Measurements from ENCODE around the gene MPIG6B.

DNA sequence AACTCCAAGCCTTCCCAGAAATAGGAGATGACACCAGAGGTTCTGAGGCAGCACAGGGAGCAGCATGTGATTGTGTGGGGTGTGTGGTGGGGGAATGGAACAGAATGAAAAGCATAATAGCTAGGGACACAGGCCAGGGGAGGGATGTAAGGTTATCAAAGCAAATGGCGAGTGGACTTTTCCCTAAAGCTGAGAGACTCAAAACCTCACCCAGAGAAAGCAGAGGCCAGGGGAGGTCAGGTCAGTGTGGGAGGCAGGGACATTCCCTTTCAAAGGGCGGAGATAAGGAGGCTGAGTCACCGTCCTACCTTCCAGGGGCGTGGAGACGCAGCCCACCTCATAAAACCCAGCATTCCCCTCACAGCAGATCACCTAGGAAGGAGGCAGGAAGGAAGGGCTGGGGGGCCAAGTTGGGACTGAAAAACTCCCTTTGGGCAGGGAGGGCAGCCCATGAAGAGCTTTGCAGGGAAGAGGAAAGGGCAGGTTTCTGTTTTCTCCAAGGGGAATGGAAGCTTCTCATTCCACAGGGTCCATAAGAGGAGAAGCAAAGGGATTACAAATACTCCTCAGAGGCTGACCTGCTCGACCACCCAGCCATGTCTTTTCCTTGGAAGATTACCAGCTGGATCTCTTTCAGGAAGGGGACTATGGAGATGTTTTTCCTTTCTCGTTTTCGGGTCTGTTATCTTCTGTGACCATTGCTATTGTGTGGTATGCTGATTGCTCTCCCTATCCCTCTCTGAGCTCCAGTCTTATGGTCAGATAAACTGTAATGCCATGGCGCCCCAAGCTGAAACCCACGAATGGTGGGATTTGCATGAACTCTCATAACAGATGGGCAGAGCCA lies 32.7 kb upstream of the MPIG6B start:
- TF ChIP-seq, protein P1, sequence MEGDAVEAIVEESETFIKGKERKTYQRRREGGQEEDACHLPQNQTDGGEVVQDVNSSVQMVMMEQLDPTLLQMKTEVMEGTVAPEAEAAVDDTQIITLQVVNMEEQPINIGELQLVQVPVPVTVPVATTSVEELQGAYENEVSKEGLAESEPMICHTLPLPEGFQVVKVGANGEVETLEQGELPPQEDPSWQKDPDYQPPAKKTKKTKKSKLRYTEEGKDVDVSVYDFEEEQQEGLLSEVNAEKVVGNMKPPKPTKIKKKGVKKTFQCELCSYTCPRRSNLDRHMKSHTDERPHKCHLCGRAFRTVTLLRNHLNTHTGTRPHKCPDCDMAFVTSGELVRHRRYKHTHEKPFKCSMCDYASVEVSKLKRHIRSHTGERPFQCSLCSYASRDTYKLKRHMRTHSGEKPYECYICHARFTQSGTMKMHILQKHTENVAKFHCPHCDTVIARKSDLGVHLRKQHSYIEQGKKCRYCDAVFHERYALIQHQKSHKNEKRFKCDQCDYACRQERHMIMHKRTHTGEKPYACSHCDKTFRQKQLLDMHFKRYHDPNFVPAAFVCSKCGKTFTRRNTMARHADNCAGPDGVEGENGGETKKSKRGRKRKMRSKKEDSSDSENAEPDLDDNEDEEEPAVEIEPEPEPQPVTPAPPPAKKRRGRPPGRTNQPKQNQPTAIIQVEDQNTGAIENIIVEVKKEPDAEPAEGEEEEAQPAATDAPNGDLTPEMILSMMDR (IDR thresholded peaks at IDR 0.05; ENCODE audit: low read depth, low read length, poor library complexity, severe bottlenecking): no peak
- TF ChIP-seq EZH2phosphoT487 (IDR thresholded peaks at IDR 0.05; ENCODE audit: borderline replicate concordance, low read length): no peak
